ENCODE data around the gene ILKAP.

Gene ILKAP

GRCh38 chr2:238237431-238238135, 34.1 kb upstream of the ILKAP start:
- no peak for DNase-seq (ENCODE audit: low read depth, low spot score)

GRCh38 chr2:238236571-238236970, 33.1 kb upstream of the ILKAP start:
- no peak for DNase-seq (ENCODE audit: low read depth, low spot score)

GRCh38 chr2:238235856-238236255, 32.4 kb upstream of the ILKAP start:
- DNase-seq (ENCODE audit: low read depth, low spot score) = no peak

GRCh38 chr2:238235331-238235732, 31.8 kb upstream of the ILKAP start:
- no peak for DNase-seq (ENCODE audit: low read depth, low spot score)

GRCh38 chr2:238233625-238234024, 30.1 kb upstream of the ILKAP start:
- DNase-seq (ENCODE audit: low read depth, low spot score) = no peak

GRCh38 chr2:238231809-238232208, 28.3 kb upstream of the ILKAP start:
- DNase-seq (ENCODE audit: low read depth, low spot score) = no peak

GRCh38 chr2:238231251-238231793, 27.8 kb upstream of the ILKAP start:
- no peak for DNase-seq (ENCODE audit: low read depth, low spot score)

- no peak for DNase-seq (ENCODE audit: low read depth, low spot score)
Measured at GRCh38 chr2:238230699-238231098, 27.2 kb upstream of the ILKAP start.

GRCh38 chr2:238228700-238229099, 25.2 kb upstream of the ILKAP start:
- no peak for DNase-seq (ENCODE audit: low read depth, low spot score)

GRCh38 chr2:238227587-238228032, 24.1 kb upstream of the ILKAP start:
- no peak for DNase-seq (ENCODE audit: low read depth, low spot score)

- DNase-seq (ENCODE audit: low read depth, low spot score) = no peak
Measured at GRCh38 chr2:238226698-238227586, 23.4 kb upstream of the ILKAP start.

- DNase-seq (ENCODE audit: low read depth, low spot score) = no peak
Measured at GRCh38 chr2:238225911-238226697, 22.6 kb upstream of the ILKAP start.

- no peak for DNase-seq (ENCODE audit: low read depth, low spot score)
Measured at GRCh38 chr2:238225121-238225520, 21.6 kb upstream of the ILKAP start.

GRCh38 chr2:238224356-238225035, 21.0 kb upstream of the ILKAP start:
- DNase-seq (ENCODE audit: low read depth, low spot score) = no peak

- DNase-seq (ENCODE audit: low read depth, low spot score) = no peak
Measured at GRCh38 chr2:238220892-238221521, 17.5 kb upstream of the ILKAP start.

GRCh38 chr2:238220274-238220891, 16.9 kb upstream of the ILKAP start:
- no peak for DNase-seq (ENCODE audit: low read depth, low spot score)

GRCh38 chr2:238216651-238217184, 13.2 kb upstream of the ILKAP start:
- no peak for DNase-seq (ENCODE audit: low read depth, low spot score)

- DNase-seq (ENCODE audit: low read depth, low spot score) = no peak
Measured at GRCh38 chr2:238207006-238207405, 3.5 kb upstream of the ILKAP start.

GRCh38 chr2:238203973-238204683, 633 bp upstream of the ILKAP start:
- no peak for DNase-seq (ENCODE audit: low read depth, low spot score)
